ENCODE measurements around the gene MYL6.

- TF ChIP-seq CTCF (tag by site-specific recombination; IDR thresholded peaks at IDR 0.05) (no peak), ZSCAN18 (tag by site-specific recombination; IDR thresholded peaks at IDR 0.05) (no peak), ZNF621 (tag by site-specific recombination; IDR thresholded peaks at IDR 0.05) (no peak), ZNF157 (tag by site-specific recombination; IDR thresholded peaks at IDR 0.05) (no peak), ZNF335 (tag by site-specific recombination; conservative IDR thresholded peaks at IDR 0.05) (no peak), ZNF146 (tag by site-specific recombination; IDR thresholded peaks at IDR 0.05) (no peak), ZNF416 (tag by site-specific recombination; IDR thresholded peaks at IDR 0.05) (no peak), ZNF19 (tag by site-specific recombination; IDR thresholded peaks at IDR 0.05; ENCODE audit: low read depth) (no peak), ZNF48 (tag by site-specific recombination; IDR thresholded peaks at IDR 0.05) (no peak)
- TF ChIP-seq, protein P1, sequence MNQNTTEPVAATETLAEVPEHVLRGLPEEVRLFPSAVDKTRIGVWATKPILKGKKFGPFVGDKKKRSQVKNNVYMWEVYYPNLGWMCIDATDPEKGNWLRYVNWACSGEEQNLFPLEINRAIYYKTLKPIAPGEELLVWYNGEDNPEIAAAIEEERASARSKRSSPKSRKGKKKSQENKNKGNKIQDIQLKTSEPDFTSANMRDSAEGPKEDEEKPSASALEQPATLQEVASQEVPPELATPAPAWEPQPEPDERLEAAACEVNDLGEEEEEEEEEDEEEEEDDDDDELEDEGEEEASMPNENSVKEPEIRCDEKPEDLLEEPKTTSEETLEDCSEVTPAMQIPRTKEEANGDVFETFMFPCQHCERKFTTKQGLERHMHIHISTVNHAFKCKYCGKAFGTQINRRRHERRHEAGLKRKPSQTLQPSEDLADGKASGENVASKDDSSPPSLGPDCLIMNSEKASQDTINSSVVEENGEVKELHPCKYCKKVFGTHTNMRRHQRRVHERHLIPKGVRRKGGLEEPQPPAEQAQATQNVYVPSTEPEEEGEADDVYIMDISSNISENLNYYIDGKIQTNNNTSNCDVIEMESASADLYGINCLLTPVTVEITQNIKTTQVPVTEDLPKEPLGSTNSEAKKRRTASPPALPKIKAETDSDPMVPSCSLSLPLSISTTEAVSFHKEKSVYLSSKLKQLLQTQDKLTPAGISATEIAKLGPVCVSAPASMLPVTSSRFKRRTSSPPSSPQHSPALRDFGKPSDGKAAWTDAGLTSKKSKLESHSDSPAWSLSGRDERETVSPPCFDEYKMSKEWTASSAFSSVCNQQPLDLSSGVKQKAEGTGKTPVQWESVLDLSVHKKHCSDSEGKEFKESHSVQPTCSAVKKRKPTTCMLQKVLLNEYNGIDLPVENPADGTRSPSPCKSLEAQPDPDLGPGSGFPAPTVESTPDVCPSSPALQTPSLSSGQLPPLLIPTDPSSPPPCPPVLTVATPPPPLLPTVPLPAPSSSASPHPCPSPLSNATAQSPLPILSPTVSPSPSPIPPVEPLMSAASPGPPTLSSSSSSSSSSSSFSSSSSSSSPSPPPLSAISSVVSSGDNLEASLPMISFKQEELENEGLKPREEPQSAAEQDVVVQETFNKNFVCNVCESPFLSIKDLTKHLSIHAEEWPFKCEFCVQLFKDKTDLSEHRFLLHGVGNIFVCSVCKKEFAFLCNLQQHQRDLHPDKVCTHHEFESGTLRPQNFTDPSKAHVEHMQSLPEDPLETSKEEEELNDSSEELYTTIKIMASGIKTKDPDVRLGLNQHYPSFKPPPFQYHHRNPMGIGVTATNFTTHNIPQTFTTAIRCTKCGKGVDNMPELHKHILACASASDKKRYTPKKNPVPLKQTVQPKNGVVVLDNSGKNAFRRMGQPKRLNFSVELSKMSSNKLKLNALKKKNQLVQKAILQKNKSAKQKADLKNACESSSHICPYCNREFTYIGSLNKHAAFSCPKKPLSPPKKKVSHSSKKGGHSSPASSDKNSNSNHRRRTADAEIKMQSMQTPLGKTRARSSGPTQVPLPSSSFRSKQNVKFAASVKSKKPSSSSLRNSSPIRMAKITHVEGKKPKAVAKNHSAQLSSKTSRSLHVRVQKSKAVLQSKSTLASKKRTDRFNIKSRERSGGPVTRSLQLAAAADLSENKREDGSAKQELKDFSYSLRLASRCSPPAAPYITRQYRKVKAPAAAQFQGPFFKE (tag by site-specific recombination; IDR thresholded peaks at IDR 0.05; ENCODE audit: borderline replicate concordance): no peak
- TF ChIP-seq, protein P2, sequence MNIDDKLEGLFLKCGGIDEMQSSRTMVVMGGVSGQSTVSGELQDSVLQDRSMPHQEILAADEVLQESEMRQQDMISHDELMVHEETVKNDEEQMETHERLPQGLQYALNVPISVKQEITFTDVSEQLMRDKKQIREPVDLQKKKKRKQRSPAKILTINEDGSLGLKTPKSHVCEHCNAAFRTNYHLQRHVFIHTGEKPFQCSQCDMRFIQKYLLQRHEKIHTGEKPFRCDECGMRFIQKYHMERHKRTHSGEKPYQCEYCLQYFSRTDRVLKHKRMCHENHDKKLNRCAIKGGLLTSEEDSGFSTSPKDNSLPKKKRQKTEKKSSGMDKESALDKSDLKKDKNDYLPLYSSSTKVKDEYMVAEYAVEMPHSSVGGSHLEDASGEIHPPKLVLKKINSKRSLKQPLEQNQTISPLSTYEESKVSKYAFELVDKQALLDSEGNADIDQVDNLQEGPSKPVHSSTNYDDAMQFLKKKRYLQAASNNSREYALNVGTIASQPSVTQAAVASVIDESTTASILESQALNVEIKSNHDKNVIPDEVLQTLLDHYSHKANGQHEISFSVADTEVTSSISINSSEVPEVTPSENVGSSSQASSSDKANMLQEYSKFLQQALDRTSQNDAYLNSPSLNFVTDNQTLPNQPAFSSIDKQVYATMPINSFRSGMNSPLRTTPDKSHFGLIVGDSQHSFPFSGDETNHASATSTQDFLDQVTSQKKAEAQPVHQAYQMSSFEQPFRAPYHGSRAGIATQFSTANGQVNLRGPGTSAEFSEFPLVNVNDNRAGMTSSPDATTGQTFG (tag by site-specific recombination; IDR thresholded peaks at IDR 0.05; ENCODE audit: borderline replicate concordance): no peak
Observed at GRCh38 chr12:56143217-56143616, 14.9 kb upstream of the MYL6 start.
